Neural crest cell (in vitro differentiated cells): Measurements from ENCODE around the gene IFITM1. TPM values are rescaled to one million over a fixed set of nuclear protein-coding genes. Genes with fewer than 3 reads are reported as not detected.
"Not testable (repeated sequence)": the region's sequence is repeated elsewhere in the genome, so short reads cannot be mapped to it uniquely, and the experiment has no call there.

Experiments used
- DNase-seq: peaks from one replicate; pipeline ENCODE4 v3.0.0; 2021; ENCODE audit warnings: low read depth, mixed read lengths, low spot score
- H3K27ac Mint-ChIP-seq: one replicate; pipeline ENCODE4 v1.8.0; 2021; ENCODE audit warnings: mild to moderate bottlenecking, mixed read lengths; ENCODE audit not compliant: unreplicated experiment
- H3K27me3 Mint-ChIP-seq: 2 replicates; pipeline ENCODE4 v1.8.0; 2021; ENCODE audit warnings: low read depth, mild to moderate bottlenecking, mixed read lengths
- H3K36me3 Mint-ChIP-seq: 2 replicates; pipeline ENCODE4 v1.8.0; 2021; ENCODE audit warnings: low read depth, mild to moderate bottlenecking, mixed read lengths
- H3K4me1 Mint-ChIP-seq: 2 replicates; pipeline ENCODE4 v1.8.0; 2021; ENCODE audit warnings: mixed read lengths
- H3K4me3 Mint-ChIP-seq: one replicate; pipeline ENCODE4 v1.8.0; 2021; ENCODE audit warnings: mild to moderate bottlenecking, mixed read lengths
- H3K9me3 Mint-ChIP-seq: 2 replicates; pipeline ENCODE4 v1.8.0; 2021; ENCODE audit warnings: mixed read lengths
- CTCF ChIP-seq: fragments of 200-600 bp; sonication (generic); conservative IDR thresholded peaks from 2 replicates; pipeline ENCODE4 v1.5.0; 2021; ENCODE audit warnings: antibody characterized with exemption, mild to moderate bottlenecking
- long read RNA-seq: library from polyadenylated mRNA; unstranded; transcript quantifications from one replicate; pipeline ENCODE4 v2.0.0, GENCODE V29; 2020
- total RNA-seq: library from RNA; stranded (reverse); gene quantifications from 2 replicates; pipeline ENCODE4 v1.2.1, GENCODE V29; 2021

IFITM1 gene
- total RNA-seq, result 2.0 and 2.3 TPM in 2 replicates
- long read RNA-seq, partial matches to known transcripts, result 0 of 1 reads
- long read RNA-seq, other reads (novel, unspliced or antisense), result 0 of 1 reads

- DNase-seq, result no peak
- Mint-ChIP-seq H3K27ac (no peak within 1 kb of the TSS), H3K4me3 (peak within 1 kb of the TSS; percentile 83), H3K36me3 (peaks cover 2% of the 10 kb centered on the region), H3K4me1 (peaks cover 37% of the 10 kb centered on the region), H3K27me3 (peaks cover 67% of the 10 kb centered on the region), H3K9me3 (no peaks in the 10 kb centered on the region)
- no peak for TF ChIP-seq CTCF
Measured at GRCh38 chr11:313787-314553, at the start of gene IFITM1. TSS of gene IFITM1 (plus strand) at chr11:314040. CDS start at chr11:314171, 131 bp downstream.

- no peak for TF ChIP-seq CTCF
- H3K4me3 Mint-ChIP-seq, result no peak overlapping the region
- H3K36me3 Mint-ChIP-seq, result no peaks in the 10 kb centered on the region
- H3K27me3 Mint-ChIP-seq, result no peaks in the 10 kb centered on the region
- DNase-seq, result no peak
- H3K9me3 Mint-ChIP-seq, result peaks cover 4% of the 10 kb centered on the region
- peaks cover 16% of the 10 kb centered on the region for H3K4me1 Mint-ChIP-seq
- no peak overlapping the region for H3K27ac Mint-ChIP-seq
Measured at GRCh38 chr11:266676-267439, 47.0 kb upstream of the IFITM1 start.

GRCh38 chr11:267491-267994 is 46.3 kb upstream of the IFITM1 start:
- H3K36me3 Mint-ChIP-seq, result no peaks in the 10 kb centered on the region
- no peak for DNase-seq
- peak overlapping the region; percentile 81 for H3K27ac Mint-ChIP-seq
- H3K27me3 Mint-ChIP-seq, result no peaks in the 10 kb centered on the region
- TF ChIP-seq CTCF, result no peak
- H3K4me1 Mint-ChIP-seq, result peaks cover 16% of the 10 kb centered on the region
- no peak overlapping the region for H3K4me3 Mint-ChIP-seq
- H3K9me3 Mint-ChIP-seq, result peaks cover 2% of the 10 kb centered on the region

- H3K4me3 Mint-ChIP-seq, H3K36me3 Mint-ChIP-seq, H3K27ac Mint-ChIP-seq, DNase-seq, H3K27me3 Mint-ChIP-seq, H3K9me3 Mint-ChIP-seq: not testable (repeated sequence)
- H3K4me1 Mint-ChIP-seq, result peaks cover 26% of the 10 kb centered on the region
Measured at GRCh38 chr11:268716-269145, 45.1 kb upstream of the IFITM1 start.

GRCh38 chr11:269146-269890 is 44.5 kb upstream of the IFITM1 start:
- Mint-ChIP-seq H3K36me3 (no peaks in the 10 kb centered on the region), H3K4me1 (peaks cover 30% of the 10 kb centered on the region), H3K4me3 (no peak overlapping the region), H3K27me3 (no peaks in the 10 kb centered on the region), H3K9me3 (peaks cover 2% of the 10 kb centered on the region), H3K27ac (no peak overlapping the region)
- no peak for TF ChIP-seq CTCF
- no peak for DNase-seq
